Measurements from ENCODE around the gene ARHGEF12. TPM values are rescaled to one million over a fixed set of nuclear protein-coding genes. Genes with fewer than 3 reads are reported as not detected.
A peak's percentile ranks its signal among the peaks of the same experiment; 100 is the strongest.
"Not testable (repeated sequence)": the region's sequence is repeated elsewhere in the genome, so short reads cannot be mapped to it uniquely, and the experiment has no call there.

ARHGEF12 gene
- total and polyA plus RNA-seq, 5 donors from 2014 or later: 3.2 to 29.7 (median 6.3) TPM

GRCh38 chr11:120503529-120503928 is 167.3 kb downstream of the ARHGEF12 start:
- H3K9me3 ChIP-seq (ENCODE audit: control insufficient read depth in 2 of 2, low read length in 2 of 2); H3K27ac ChIP-seq (ENCODE audit: insufficient read depth, low read length, poor library complexity, severe bottlenecking); H3K9me3 Mint-ChIP-seq; H3K4me3 ChIP-seq (ENCODE audit: low read depth, low read length); H3K4me1 Mint-ChIP-seq; H3K4me3 Mint-ChIP-seq; H3K27ac Mint-ChIP-seq; H3K36me3 ChIP-seq (ENCODE audit: control insufficient read depth, insufficient read depth, low read length); H3K36me3 Mint-ChIP-seq; H3K4me1 ChIP-seq (ENCODE audit: control insufficient read depth, insufficient read depth, low read length, poor library complexity, severe bottlenecking); ATAC-seq (ENCODE audit: low read depth in 2 of 2); DNase-seq: not testable (repeated sequence)
- peaks cover 38% of the 10 kb centered on the region for H3K27me3 Mint-ChIP-seq
- peaks cover 26% of the 10 kb centered on the region for H3K27me3 ChIP-seq (ENCODE audit: control insufficient read depth, insufficient read depth, low read length)

GRCh38 chr11:120505801-120506425 is 169.7 kb downstream of the ARHGEF12 start:
- no peak overlapping the region for H3K27ac ChIP-seq (ENCODE audit: insufficient read depth, low read length, poor library complexity, severe bottlenecking)
- no peaks in the 10 kb centered on the region for H3K9me3 ChIP-seq (ENCODE audit: control insufficient read depth in 2 of 2, low read length in 2 of 2)
- Mint-ChIP-seq H3K27ac (no peak overlapping the region), H3K36me3 (no peaks in the 10 kb centered on the region), H3K9me3 (peaks cover 0 to 5% (median 0%) of the 10 kb centered on the region in 7 donors), H3K4me1 (peaks cover 0 to 8% (median 0%) of the 10 kb centered on the region in 4 donors), H3K4me3 (no peak overlapping the region), H3K27me3 (peaks cover 56% of the 10 kb centered on the region)
- peaks cover 32% of the 10 kb centered on the region for H3K27me3 ChIP-seq (ENCODE audit: control insufficient read depth, insufficient read depth, low read length)
- no peak overlapping the region for H3K4me3 ChIP-seq (ENCODE audit: low read depth, low read length)
- DNase-seq (no peak), ATAC-seq (ENCODE audit: low read depth in 2 of 2) (no peak)
- H3K36me3 ChIP-seq (ENCODE audit: control insufficient read depth, insufficient read depth, low read length): no peaks in the 10 kb centered on the region
- no peaks in the 10 kb centered on the region for H3K4me1 ChIP-seq (ENCODE audit: control insufficient read depth, insufficient read depth, low read length, poor library complexity, severe bottlenecking)

- no peak for DNase-seq
- no peaks in the 10 kb centered on the region for H3K36me3 Mint-ChIP-seq
- no peak overlapping the region for H3K4me3 ChIP-seq (ENCODE audit: low read depth, low read length)
- H3K27me3 Mint-ChIP-seq: peaks cover 68% of the 10 kb centered on the region
- H3K9me3 ChIP-seq (ENCODE audit: control insufficient read depth in 2 of 2, low read length in 2 of 2): no peaks in the 10 kb centered on the region
- no peaks in the 10 kb centered on the region for H3K36me3 ChIP-seq (ENCODE audit: control insufficient read depth, insufficient read depth, low read length)
- no peaks in the 10 kb centered on the region for H3K4me1 ChIP-seq (ENCODE audit: control insufficient read depth, insufficient read depth, low read length, poor library complexity, severe bottlenecking)
- H3K27me3 ChIP-seq (ENCODE audit: control insufficient read depth, insufficient read depth, low read length): peaks cover 20% of the 10 kb centered on the region
- H3K4me3 Mint-ChIP-seq: peak overlapping the region in 2 of 4 donors; percentile 6 to 9
- no peak overlapping the region for H3K27ac ChIP-seq (ENCODE audit: insufficient read depth, low read length, poor library complexity, severe bottlenecking)
- no peak for ATAC-seq (ENCODE audit: low read depth in 2 of 2)
- peaks cover 0 to 13% (median 0%) of the 10 kb centered on the region in 4 donors for H3K4me1 Mint-ChIP-seq
- no peak overlapping the region for H3K27ac Mint-ChIP-seq
- H3K9me3 Mint-ChIP-seq: peaks cover 0 to 8% (median 0%) of the 10 kb centered on the region in 7 donors
Measured at GRCh38 chr11:120509346-120510053, 173.3 kb downstream of the ARHGEF12 start.

DNA sequence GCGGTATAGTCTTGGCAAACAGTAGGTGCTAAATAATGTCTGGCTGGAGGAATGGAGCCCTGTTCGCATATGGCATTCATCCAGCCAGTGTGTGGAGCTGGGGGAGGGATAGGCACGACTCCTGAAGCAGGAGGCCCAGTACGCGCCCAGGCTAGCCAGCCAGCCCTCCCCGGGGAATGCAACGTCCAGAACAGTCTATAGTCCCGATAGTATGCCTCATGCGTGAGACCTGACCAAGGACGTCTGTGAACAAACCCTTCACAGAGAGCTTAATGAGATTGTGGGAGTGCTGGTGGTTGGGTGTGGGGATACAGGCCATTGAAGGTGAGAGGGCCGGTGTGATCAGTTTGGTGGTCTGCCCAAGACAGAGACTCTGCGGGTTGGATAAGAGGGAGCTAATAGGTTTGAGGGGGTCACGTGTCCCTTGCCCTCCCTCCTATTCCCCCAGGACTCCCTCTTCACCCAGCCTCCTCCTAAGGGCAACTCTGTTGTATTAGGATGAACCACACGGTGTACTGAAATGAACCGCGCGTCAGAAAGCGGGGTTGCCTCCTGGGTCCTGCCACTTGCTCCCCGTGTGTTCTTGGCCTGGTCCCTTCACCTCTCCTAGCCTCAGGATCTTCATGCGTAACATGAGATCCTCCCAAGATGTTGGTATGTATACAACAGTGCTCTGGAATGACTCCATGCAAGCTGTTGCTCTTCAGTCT is 174.3 kb downstream of the ARHGEF12 start:
- no peak overlapping the region for H3K27ac ChIP-seq (ENCODE audit: insufficient read depth, low read length, poor library complexity, severe bottlenecking)
- ATAC-seq (ENCODE audit: low read depth in 2 of 2) (no peak), DNase-seq (no peak)
- Mint-ChIP-seq H3K27ac (peak overlapping the region in 1 of 3 donors; percentile 43), H3K9me3 (peaks cover 0 to 7% (median 0%) of the 10 kb centered on the region in 7 donors), H3K4me1 (peaks cover 0 to 13% (median 0%) of the 10 kb centered on the region in 4 donors), H3K27me3 (peaks cover 64% of the 10 kb centered on the region), H3K4me3 (peak overlapping the region in 2 of 4 donors; percentile 16 to 76), H3K36me3 (no peaks in the 10 kb centered on the region)
- H3K27me3 ChIP-seq (ENCODE audit: control insufficient read depth, insufficient read depth, low read length): peaks cover 15% of the 10 kb centered on the region
- no peaks in the 10 kb centered on the region for H3K36me3 ChIP-seq (ENCODE audit: control insufficient read depth, insufficient read depth, low read length)
- H3K4me3 ChIP-seq (ENCODE audit: low read depth, low read length): no peak overlapping the region
- H3K9me3 ChIP-seq (ENCODE audit: control insufficient read depth in 2 of 2, low read length in 2 of 2): no peaks in the 10 kb centered on the region
- H3K4me1 ChIP-seq (ENCODE audit: control insufficient read depth, insufficient read depth, low read length, poor library complexity, severe bottlenecking): no peaks in the 10 kb centered on the region

- Histone ChIP-seq H3K27me3 (ENCODE audit: control insufficient read depth, insufficient read depth, low read length) (peaks cover 15% of the 10 kb centered on the region), H3K4me1 (ENCODE audit: control insufficient read depth, insufficient read depth, low read length, poor library complexity, severe bottlenecking) (no peaks in the 10 kb centered on the region), H3K36me3 (ENCODE audit: control insufficient read depth, insufficient read depth, low read length) (no peaks in the 10 kb centered on the region), H3K9me3 (ENCODE audit: control insufficient read depth in 2 of 2, low read length in 2 of 2) (no peaks in the 10 kb centered on the region), H3K4me3 (ENCODE audit: low read depth, low read length) (no peak within 1 kb of the TSS), H3K27ac (ENCODE audit: insufficient read depth, low read length, poor library complexity, severe bottlenecking) (no peak within 1 kb of the TSS)
- Mint-ChIP-seq H3K27me3 (peaks cover 63% of the 10 kb centered on the region), H3K27ac (peak within 1 kb of the TSS in 1 of 3 donors; percentile 35), H3K9me3 (peaks cover 0 to 7% (median 0%) of the 10 kb centered on the region in 7 donors), H3K4me1 (peaks cover 0 to 13% (median under 1%) of the 10 kb centered on the region in 4 donors), H3K4me3 (peak within 1 kb of the TSS in 2 of 4 donors; percentile 33 to 76), H3K36me3 (no peaks in the 10 kb centered on the region)
- peak; percentile 65 to 67 for ATAC-seq (ENCODE audit: low read depth in 2 of 2)
- DNase-seq: peak; percentile 27 to 72 (median 59)
Measured at GRCh38 chr11:120511116-120511819, 175.1 kb downstream of the ARHGEF12 start, which contains the start of gene GRIK4. GRIK4 (plus strand) TSS chr11:120511748; CDS start chr11:120660319, 148,571 bp downstream.

DNA sequence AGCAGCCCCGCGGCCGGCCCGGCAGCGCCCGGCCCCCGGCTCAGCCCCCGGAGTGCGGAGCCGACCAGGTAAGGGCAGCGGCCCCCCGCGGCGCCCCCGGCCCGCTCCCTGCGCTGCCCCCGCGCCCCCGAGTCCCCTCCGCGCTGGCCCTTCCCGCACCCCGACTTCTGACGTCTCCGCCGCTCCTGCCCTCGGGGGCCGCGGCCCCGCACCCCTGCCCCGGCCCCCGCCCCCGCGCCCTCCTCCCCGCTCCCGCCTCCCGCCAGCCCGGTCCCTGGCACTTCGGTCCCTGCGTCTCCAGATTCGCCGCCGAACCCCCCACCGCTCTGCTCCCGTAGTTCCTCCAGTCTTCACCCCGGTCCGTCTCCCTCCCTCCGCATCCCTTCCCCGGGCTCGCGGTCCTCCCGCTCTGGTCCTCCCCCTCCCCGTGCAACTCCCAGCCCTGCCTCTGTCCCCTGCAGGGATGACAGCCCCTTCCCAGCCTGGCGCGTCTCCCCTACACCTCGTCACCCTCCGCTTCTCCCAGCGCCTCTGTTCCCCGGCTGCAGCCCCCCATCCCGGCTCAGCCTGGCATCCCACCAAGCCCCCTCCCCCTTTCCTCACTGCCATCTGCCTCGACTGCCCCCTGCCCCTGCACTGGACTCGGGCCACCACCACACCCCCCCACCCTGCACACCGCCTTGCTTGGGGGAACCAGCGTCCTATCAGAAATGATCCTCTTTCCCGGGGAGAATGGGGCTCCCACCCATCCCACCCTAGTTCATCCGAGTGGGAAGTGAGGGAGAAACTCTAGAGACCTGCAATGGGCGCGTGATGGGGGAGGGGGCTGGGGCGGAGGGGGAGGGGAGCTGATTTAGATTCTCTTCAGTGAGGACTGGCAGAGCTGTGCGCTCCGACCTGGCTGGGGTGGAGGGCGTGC is 175.9 kb downstream of the ARHGEF12 start:
- Mint-ChIP-seq H3K4me3 (peak overlapping the region in 2 of 4 donors; percentile 21 to 33), H3K9me3 (peaks cover 0 to 4% (median 0%) of the 10 kb centered on the region in 7 donors), H3K27me3 (peaks cover 55% of the 10 kb centered on the region), H3K27ac (no peak overlapping the region), H3K36me3 (no peaks in the 10 kb centered on the region), H3K4me1 (peaks cover 0 to 13% (median 1%) of the 10 kb centered on the region in 4 donors)
- no peak for DNase-seq
- no peak for ATAC-seq (ENCODE audit: low read depth in 2 of 2)
- Histone ChIP-seq H3K4me1 (ENCODE audit: control insufficient read depth, insufficient read depth, low read length, poor library complexity, severe bottlenecking) (no peaks in the 10 kb centered on the region), H3K27ac (ENCODE audit: insufficient read depth, low read length, poor library complexity, severe bottlenecking) (no peak overlapping the region), H3K9me3 (ENCODE audit: control insufficient read depth in 2 of 2, low read length in 2 of 2) (no peaks in the 10 kb centered on the region), H3K27me3 (ENCODE audit: control insufficient read depth, insufficient read depth, low read length) (peaks cover 14% of the 10 kb centered on the region), H3K36me3 (ENCODE audit: control insufficient read depth, insufficient read depth, low read length) (no peaks in the 10 kb centered on the region), H3K4me3 (ENCODE audit: low read depth, low read length) (no peak overlapping the region)

Data from CD4-positive, CD25-positive, alpha-beta regulatory T cell (primary cell).